Measurements from ENCODE around the gene EPHA10. TPM values are rescaled to one million over a fixed set of nuclear protein-coding genes. Genes with fewer than 3 reads are reported as not detected.
"Not testable (repeated sequence)": the region's sequence is repeated elsewhere in the genome, so short reads cannot be mapped to it uniquely, and the experiment has no call there.

The EPHA10 gene
- total RNA-seq, 1 donor from 2014 or later: 8.6 TPM

- DNase-seq (ENCODE audit: low spot score in 2 of 2): no peak
- FAIRE-seq: no peak
Measured at GRCh38 chr1:37776946-37777516, 12.1 kb upstream of the EPHA10 start.

DNA sequence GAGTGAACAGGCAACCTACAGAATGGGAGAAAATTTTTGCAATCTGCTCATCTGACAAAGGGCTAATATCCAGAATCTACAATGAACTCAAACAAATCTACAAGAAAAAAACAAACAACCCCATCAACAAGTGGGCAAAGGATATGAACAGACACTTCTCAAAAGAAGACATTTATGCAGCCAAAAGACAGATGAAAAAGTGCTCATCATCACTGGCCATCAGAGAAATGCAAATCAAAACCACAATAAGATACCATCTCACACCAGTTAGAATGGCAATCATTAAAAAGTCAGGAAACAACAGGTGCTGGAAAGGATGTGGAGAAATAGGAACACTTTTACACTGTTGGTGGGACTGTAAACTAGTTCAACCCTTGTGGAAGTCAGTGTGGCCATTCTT is 6.5 kb upstream of the EPHA10 start:
- DNase-seq (ENCODE audit: low spot score in 2 of 2); FAIRE-seq: not testable (repeated sequence)

DNA sequence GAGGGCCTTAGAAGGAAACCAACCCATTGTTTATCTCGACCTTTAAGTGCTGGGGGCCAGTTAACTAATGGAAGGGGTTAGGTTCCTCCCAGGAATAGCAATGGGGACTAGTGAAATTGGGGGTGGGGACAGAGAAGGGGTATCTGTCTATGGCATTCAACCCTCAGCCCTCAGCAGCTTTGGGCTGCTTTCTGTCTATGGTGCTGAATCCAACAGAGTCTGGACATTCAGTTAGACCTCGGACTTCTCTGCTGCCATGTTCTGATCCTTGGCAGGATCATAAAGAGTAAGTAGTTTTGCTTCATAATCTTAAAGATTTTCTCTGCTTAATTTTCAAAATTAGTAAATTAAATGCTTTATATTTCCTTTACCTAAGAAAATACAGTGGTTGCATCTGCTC is 2.6 kb upstream of the EPHA10 start:
- no peak for FAIRE-seq

GRCh38 chr1:37765916-37766664 is 1.2 kb upstream of the EPHA10 start:
- DNase-seq (ENCODE audit: low spot score in 2 of 2): no peak
- no peak for FAIRE-seq

More for the DNA sequence above, 2.6 kb upstream of the EPHA10 start:
- DNase-seq (ENCODE audit: low spot score in 2 of 2): no peak

DNA sequence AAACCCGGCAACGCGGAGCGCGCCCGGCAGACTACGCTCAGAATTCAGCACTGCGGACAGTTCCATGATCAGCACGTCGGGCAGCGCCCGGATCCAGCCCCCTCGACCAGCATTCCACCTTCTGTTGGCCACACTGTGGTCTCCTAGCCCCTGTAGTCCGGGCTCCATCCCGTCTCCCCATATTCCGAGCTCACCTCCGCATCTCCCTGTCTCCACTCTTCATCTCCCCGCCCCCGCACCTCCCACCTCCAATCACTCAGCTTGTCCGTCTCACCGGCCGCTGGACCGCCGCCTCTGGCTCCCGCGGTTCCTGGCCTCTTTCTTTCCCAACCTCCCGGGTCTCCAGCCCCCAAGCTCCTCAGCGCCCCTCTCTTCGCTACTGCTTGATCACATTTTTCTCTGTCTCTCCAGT is 500 bp downstream of the EPHA10 start:
- FAIRE-seq (no peak), DNase-seq (ENCODE audit: low spot score in 2 of 2) (no peak)

DNA sequence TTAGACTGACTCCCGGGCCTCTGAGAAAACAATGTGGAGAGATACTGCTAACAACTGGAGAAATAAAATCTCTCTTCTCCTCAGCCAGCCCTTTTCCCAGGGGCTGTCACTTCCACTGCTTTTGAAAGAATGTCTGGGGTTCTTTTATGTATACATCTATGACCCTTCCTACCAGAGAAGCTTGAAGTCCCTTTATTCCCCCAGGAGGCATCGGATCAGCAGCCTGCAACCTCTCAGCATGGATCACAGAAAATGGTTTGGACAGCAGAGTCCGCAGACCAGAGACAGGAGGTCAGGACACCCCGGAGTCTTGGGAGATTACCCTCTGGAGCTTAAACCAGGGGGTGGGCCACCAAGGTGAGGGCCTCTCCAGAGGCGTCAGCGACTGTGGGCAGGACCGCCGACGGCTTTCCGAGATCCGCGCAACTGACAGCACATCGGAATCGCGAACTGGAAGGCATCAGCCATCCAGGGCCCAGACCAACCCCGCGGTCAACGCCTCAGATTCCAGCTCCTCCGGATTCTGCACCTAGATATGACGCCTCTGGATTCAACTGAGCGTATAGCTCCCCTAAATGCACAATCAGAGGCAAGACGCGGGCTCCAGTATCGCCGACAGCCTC is 1.0 kb downstream of the EPHA10 start:
- FAIRE-seq (no peak), DNase-seq (ENCODE audit: low spot score in 2 of 2) (no peak)

DNA sequence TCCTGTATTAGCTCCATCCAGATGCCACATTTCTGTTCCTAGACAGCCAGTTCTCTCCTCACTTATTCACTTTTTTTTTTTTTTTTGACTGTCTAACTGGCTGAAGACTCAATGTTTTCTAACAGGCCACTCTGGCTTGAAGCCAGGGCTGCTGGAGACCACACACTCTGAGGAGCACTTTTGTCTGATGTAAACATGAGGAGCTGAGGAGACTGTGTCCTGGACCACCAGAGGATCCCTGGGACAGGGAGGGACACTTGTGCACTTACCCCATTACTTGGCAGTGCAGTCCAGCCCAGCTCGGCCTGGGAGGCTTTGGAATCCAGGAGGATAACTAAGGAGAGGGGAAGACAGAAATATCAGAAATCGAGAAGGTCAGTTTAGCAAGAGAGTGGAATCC is 2.4 kb downstream of the EPHA10 start:
- DNase-seq (ENCODE audit: low spot score in 2 of 2): no peak
- no peak for FAIRE-seq

DNA sequence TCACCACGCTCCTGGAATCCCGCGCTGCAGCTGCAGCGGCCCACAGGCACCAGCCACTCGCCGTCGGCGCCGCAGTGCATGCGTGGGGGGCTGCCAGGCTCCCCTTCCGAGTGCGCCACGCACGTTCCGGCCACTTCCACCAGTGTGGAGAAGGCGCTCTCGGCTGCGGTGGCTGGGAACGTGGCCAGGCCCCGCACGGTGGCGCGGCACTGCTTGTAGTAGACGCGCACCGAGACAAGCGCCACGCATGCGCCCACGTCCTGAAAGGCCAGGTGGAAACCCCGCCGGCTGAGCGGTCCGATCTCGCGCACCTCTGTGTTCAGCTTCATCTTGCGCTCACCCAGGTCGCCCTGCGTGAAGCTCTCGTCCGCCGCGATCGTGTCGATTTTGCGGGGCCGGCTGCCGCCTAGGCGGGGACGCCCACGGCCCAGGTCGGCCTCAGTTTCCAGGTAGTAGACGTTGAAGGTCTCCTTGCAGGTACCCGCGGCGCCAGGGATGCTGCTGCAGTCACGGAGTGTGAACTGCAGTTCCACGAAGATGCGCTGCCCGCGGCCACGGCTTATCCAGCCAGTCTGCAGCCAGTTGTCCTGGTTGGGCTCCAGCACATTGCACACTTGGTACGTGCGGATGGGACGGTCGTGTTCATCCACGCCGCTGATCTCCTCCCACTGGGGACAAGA is 3.4 kb downstream of the EPHA10 start:
- FAIRE-seq: no peak
- DNase-seq (ENCODE audit: low spot score in 2 of 2): no peak

- DNase-seq (ENCODE audit: low spot score in 2 of 2) (no peak), FAIRE-seq (no peak)
Measured at GRCh38 chr1:37759451-37759850, 5.5 kb downstream of the EPHA10 start.

- FAIRE-seq (no peak), DNase-seq (ENCODE audit: low spot score in 2 of 2) (no peak)
Measured at GRCh38 chr1:37755951-37756560, 8.9 kb downstream of the EPHA10 start.

GRCh38 chr1:37755290-37755689 is 9.6 kb downstream of the EPHA10 start:
- DNase-seq (ENCODE audit: low spot score in 2 of 2) (no peak), FAIRE-seq (no peak)

- no peak for FAIRE-seq
- DNase-seq (ENCODE audit: low spot score in 2 of 2): no peak
Measured at GRCh38 chr1:37753473-37754321, 11.2 kb downstream of the EPHA10 start.

DNA sequence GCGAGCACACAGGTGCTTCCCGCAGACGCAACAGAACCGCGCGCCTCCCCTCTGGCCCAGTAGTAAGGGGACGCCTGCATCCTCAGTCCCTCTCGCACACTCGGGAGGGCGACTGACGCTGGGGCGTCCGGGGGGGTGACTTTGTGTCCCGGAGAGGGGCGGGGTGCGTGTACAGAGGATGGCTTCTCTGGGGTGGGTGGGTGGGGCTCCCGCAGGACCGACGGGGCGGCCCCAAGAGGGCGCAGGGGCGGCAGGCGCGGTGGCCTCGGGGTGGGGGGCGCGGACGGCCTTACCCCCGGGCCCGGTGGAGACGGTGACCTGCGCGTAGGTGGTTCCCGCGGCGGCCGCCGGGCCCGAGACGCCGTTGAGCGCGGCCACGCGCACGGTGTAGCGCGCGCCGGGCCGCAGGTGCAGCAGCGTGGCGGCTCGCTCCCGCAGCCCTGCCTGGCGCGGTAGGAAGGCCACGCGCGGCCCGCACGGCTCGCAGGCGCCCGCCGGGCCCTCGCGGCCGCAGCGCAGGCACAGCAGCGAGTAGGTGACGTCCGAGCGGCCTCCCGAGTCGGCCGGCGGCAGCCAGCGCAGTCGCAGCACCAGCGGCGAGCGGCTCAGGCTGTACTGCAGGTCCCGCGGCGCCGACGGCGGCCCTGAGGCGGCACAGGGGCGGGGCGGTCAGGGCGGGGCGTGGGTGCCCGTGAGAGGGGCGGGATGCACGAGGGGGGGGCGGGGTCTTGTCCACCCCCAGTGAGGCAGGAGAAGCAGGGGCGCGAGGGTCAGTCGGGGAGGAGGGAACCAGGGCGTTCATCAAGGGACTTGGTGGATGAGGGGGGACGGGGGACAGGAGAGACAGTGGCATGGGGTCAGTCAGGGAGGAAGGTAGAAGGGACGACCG is 12.1 kb downstream of the EPHA10 start:
- FAIRE-seq: no peak

GRCh38 chr1:37752213-37752582 is 12.7 kb downstream of the EPHA10 start:
- no peak for DNase-seq (ENCODE audit: low spot score in 2 of 2)
- FAIRE-seq: no peak

More for the DNA sequence above, 12.1 kb downstream of the EPHA10 start:
- peak; percentile 58 to 60 for DNase-seq (ENCODE audit: low spot score in 2 of 2)

DNA sequence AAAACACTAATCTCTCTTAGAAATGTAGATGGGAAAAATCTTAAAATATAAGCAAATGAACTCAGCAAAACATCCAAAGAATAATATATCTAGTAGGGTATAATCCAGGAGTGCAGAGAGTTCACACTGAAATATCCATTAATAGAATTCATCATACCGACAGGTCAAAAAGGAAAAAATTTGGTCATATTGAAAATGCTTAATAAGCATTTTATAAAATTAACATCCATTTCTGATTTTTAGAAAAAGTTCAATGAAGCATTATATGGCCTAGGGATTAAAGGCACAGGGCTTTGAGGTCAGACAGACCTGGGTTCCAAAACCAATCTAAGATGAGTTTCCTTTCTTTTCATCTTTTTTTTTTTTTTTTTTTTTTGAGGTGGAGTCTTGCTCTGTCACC is 16.4 kb downstream of the EPHA10 start:
- FAIRE-seq: no peak
- no peak for DNase-seq (ENCODE audit: low spot score in 2 of 2)

DNA sequence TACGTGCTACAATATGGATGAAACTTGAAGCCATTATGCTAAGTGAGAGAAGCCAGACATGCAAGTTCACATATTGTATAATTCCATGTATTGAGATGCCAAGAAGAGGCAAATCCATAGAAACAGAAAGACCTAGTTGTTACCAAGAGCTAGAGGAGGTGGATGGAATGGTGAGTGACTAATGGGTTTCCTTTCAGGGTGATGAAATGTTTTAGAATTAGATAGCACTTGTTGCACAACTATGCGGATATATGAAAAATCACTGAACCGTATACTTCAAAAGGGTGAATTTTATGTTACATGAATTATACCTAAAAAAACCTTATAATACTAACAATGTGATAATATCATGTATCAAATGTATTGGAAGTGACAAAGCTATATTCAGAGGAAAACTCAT is 18.1 kb downstream of the EPHA10 start:
- DNase-seq (ENCODE audit: low spot score in 2 of 2) (no peak), FAIRE-seq (no peak)

GRCh38 chr1:37741662-37742061 is 23.3 kb downstream of the EPHA10 start:
- FAIRE-seq: no peak
- no peak for DNase-seq (ENCODE audit: low spot score in 2 of 2)

DNA sequence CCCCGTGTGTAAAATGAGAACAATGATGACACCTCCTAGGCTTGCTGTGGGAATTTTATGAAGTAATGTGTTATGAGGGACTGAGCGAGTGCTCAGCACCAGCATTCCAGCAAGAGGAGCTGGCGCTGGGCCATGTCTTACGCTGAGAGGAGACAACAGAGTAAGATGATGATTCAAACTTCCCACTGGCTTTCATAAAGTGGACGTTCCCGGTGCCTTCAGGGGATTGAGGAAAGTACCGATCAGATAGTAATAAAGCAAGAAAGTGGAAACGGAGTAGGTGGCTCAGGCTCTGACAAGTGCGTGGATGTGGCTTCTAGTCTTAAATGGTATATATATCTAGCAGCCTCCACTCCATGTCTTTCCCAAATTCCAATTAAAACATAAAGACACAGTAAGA is 23.8 kb downstream of the EPHA10 start:
- FAIRE-seq: no peak
- DNase-seq (ENCODE audit: low spot score in 2 of 2): no peak

DNA sequence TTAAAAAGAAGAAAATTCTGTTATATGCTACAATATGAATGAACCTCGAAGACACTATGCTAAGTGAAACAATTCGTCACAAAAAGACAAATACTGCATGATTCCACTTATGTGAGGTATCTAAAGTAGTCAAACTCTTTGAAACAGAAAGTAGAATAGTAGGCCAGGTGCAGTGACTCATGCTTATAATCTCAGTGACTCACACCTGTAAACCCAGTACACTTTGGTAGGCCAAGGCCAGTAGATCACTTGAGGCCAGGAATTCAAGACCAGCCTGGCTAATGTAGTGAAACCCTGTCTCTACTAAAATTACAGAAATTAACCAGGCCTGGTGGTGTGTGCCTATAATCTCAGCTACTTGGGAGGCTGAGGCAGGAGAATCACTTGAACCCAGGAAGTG is 25.7 kb downstream of the EPHA10 start:
- FAIRE-seq (no peak), DNase-seq (ENCODE audit: low spot score in 2 of 2) (no peak)
